H1 (cell line): ENCODE data around the gene DDX53. TPM values are rescaled to one million over a fixed set of nuclear protein-coding genes. Genes with fewer than 3 reads are reported as not detected.

Source experiments
- CTCF ChIA-PET: fragments of 300-600 bp; sonication (Branson Sonifier 250); formaldehyde crosslinking; loops from one replicate; lab custom pipeline; 2021; ENCODE audit not compliant: partially characterized antibody; lab: Charles Lee
- POLR2A ChIA-PET: fragments of 300-600 bp; sonication (Branson Sonifier 250); formaldehyde crosslinking; loops from one replicate; lab custom pipeline; 2021; ENCODE audit warnings: inconsistent platforms; ENCODE audit not compliant: partially characterized antibody; lab: Charles Lee
- DNase-seq, 2 experiments: peaks; one replicate each; pipeline versions ENCODE4 v3.0.0 to v3.0.0-alpha.2; 2010 to 2022; ENCODE audit warnings: low spot score in 2 of 2, low read depth in 1 of 2, mixed read lengths in 1 of 2
- FAIRE-seq: peaks from 2 replicates; lab custom pipeline; 2011; peaks lifted over from hg19 to GRCh38; lab: Jason Lieb, UNC
- H2AFZ ChIP-seq: 2 replicates; pipeline ENCODE4 v1.8.1; 2012; ENCODE audit warnings: low read length, inconsistent platforms
- H2AK5ac ChIP-seq: 2 replicates; pipeline ENCODE4 v1.6.1; 2013; ENCODE audit warnings: low read depth, low read length
- H2BK120ac ChIP-seq: replicated peaks from 2 replicates; pipeline ENCODE3; 2013; ENCODE audit warnings: low read depth, low read length, inconsistent platforms
- H2BK12ac ChIP-seq: 2 replicates; pipeline ENCODE4 v1.6.1; 2013; ENCODE audit warnings: low read depth, low read length
- H2BK15ac ChIP-seq: 2 replicates; pipeline ENCODE4 v1.6.1; 2013; ENCODE audit warnings: low read length
- H2BK20ac ChIP-seq: 2 replicates; pipeline ENCODE4 v1.6.1; 2013; ENCODE audit warnings: low read length
- H2BK5ac ChIP-seq: 2 replicates; pipeline ENCODE4 v1.6.1; 2013; ENCODE audit warnings: low read depth, low read length
- H3K14ac ChIP-seq: 2 replicates; pipeline ENCODE4 v1.6.1; 2013; ENCODE audit warnings: inconsistent platforms; ENCODE audit not compliant: insufficient read length
- H3K18ac ChIP-seq: 2 replicates; pipeline ENCODE4 v1.6.1; 2013; ENCODE audit warnings: low read length; ENCODE audit errors: extremely low read depth
- H3K23ac ChIP-seq: 2 replicates; pipeline ENCODE4 v1.6.1; 2013; ENCODE audit warnings: inconsistent platforms; ENCODE audit not compliant: insufficient read length
- H3K23me2 ChIP-seq: 2 replicates; pipeline ENCODE4 v1.6.1; 2013; ENCODE audit warnings: low read depth, low read length
- H3K27ac ChIP-seq: 2 replicates; pipeline ENCODE4 v1.6.1; 2011; ENCODE audit warnings: low read depth, low read length, inconsistent platforms
- H3K27me3 ChIP-seq, 4 experiments: replicated peaks in 1 of 4; 1 replicate in 1 of 4; 2 replicates in 3 of 4; pipeline versions ENCODE4 v1.6.1 to v1.8.1; 2011 to 2013; ENCODE audit warnings: low read length in 3 of 4, mild to moderate bottlenecking in 3 of 4, inconsistent platforms in 2 of 4, mixed read lengths in 2 of 4, moderate library complexity in 1 of 4; ENCODE audit not compliant: control insufficient read depth in 3 of 4, insufficient read depth in 3 of 4; ENCODE audit errors: extremely low read depth in 1 of 4
- H3K36me3 ChIP-seq, 4 experiments: 2 replicates each; pipeline versions ENCODE4 v1.6.1 to v1.8.1; 2011 to 2013; ENCODE audit warnings: mild to moderate bottlenecking in 4 of 4, low read length in 3 of 4, moderate library complexity in 2 of 4, control low read depth in 1 of 4, inconsistent platforms in 1 of 4; ENCODE audit not compliant: insufficient read depth in 4 of 4, control insufficient read depth in 2 of 4
- H3K4ac ChIP-seq: replicated peaks from 2 replicates; pipeline ENCODE3; 2013; ENCODE audit warnings: low read length, low read depth, mixed read lengths, inconsistent platforms; ENCODE audit not compliant: insufficient read length
- H3K4me1 ChIP-seq, 4 experiments: replicated peaks in 1 of 4; 1 replicate in 1 of 4; 2 replicates in 3 of 4; pipeline versions ENCODE4 v1.6.1 to v1.8.1; 2011 to 2013; ENCODE audit warnings: low read length in 3 of 4, inconsistent platforms in 2 of 4, mixed read lengths in 1 of 4; ENCODE audit not compliant: insufficient read depth in 4 of 4, control insufficient read depth in 3 of 4
- H3K4me2 ChIP-seq, 2 experiments: 2 replicates each; pipeline versions ENCODE4 v1.6.1 to v1.8.1; 2011 to 2013; ENCODE audit warnings: low read depth in 2 of 2, low read length in 2 of 2, control low read depth in 1 of 2, inconsistent platforms in 1 of 2, mild to moderate bottlenecking in 1 of 2; ENCODE audit not compliant: insufficient read depth in 1 of 2
- H3K4me3 ChIP-seq, 4 experiments: fragments of 200-600, 300-600 bp in 1 of 4; sonication (generic), shearing (Covaris generic), sonication (Bioruptor Twin) in 1 of 4; 2 replicates each; pipeline versions ENCODE4 v1.5.1 to v1.8.1; 2011 to 2016; ENCODE audit warnings: low read length in 4 of 4, low read depth in 3 of 4, control low read depth in 2 of 4, inconsistent platforms in 2 of 4, mild to moderate bottlenecking in 2 of 4, mixed read lengths in 1 of 4, moderate library complexity in 1 of 4; ENCODE audit not compliant: insufficient read depth in 2 of 4; ENCODE audit errors: extremely low read depth in 1 of 4
- H3K56ac ChIP-seq: replicated peaks from 2 replicates; pipeline ENCODE3; 2013; ENCODE audit warnings: low read depth, mild to moderate bottlenecking, mixed read lengths, low read length, inconsistent platforms; ENCODE audit not compliant: insufficient read length
- H3K79me1 ChIP-seq: 2 replicates; pipeline ENCODE4 v1.6.1; 2013; ENCODE audit warnings: low read depth, low read length, control low read depth
- H3K79me2 ChIP-seq, 2 experiments: 2 replicates each; pipeline versions ENCODE4 v1.6.1 to v1.8.1; 2012 to 2013; ENCODE audit warnings: low read length in 2 of 2, mild to moderate bottlenecking in 2 of 2, inconsistent platforms in 1 of 2; ENCODE audit not compliant: insufficient read depth in 2 of 2, control insufficient read depth in 1 of 2
- H3K9ac ChIP-seq, 4 experiments: replicated peaks in 1 of 4; 1 replicate in 1 of 4; 2 replicates in 3 of 4; pipeline versions ENCODE4 v1.6.1 to v1.8.1; 2011 to 2013; ENCODE audit warnings: low read depth in 3 of 4, low read length in 3 of 4, control low read depth in 2 of 4, mild to moderate bottlenecking in 2 of 4, moderate library complexity in 2 of 4, inconsistent platforms in 1 of 4; ENCODE audit errors: extremely low read depth in 1 of 4
- H3K9me3 ChIP-seq, 2 experiments: 2 replicates each; pipeline versions ENCODE4 v1.6.1 to v1.8.1; 2012 to 2013; ENCODE audit warnings: mild to moderate bottlenecking in 2 of 2, moderate library complexity in 2 of 2, control low read depth in 1 of 2, inconsistent platforms in 1 of 2, low read depth in 1 of 2, low read length in 1 of 2, mixed read lengths in 1 of 2; ENCODE audit not compliant: insufficient read depth in 2 of 2
- H4K20me1 ChIP-seq, 2 experiments: replicated peaks in 1 of 2; 2 replicates each; pipeline versions ENCODE3 to v1.8.1; 2011 to 2013; ENCODE audit warnings: inconsistent platforms in 2 of 2, low read length in 2 of 2, mild to moderate bottlenecking in 1 of 2; ENCODE audit not compliant: insufficient read depth in 2 of 2, control insufficient read depth in 1 of 2
- H4K5ac ChIP-seq: 2 replicates; pipeline ENCODE4 v1.6.1; 2013; ENCODE audit warnings: low read length, low read depth, mixed read lengths, inconsistent platforms; ENCODE audit not compliant: insufficient read length
- H4K8ac ChIP-seq: 2 replicates; pipeline ENCODE4 v1.8.0; 2013; ENCODE audit warnings: mild to moderate bottlenecking, moderate library complexity, low read length, inconsistent platforms; ENCODE audit not compliant: insufficient read depth; ENCODE audit errors: extremely low read depth
- H4K91ac ChIP-seq: replicated peaks from 2 replicates; pipeline ENCODE3; 2013; ENCODE audit warnings: low read length, mixed read lengths, inconsistent platforms; ENCODE audit not compliant: insufficient read length
- BRCA1 ChIP-seq: IDR thresholded peaks from 2 replicates; pipeline ENCODE4 v1.6.1; 2012; ENCODE audit warnings: low read depth, low read length, improper control_type of control experiment
- JUND ChIP-seq: IDR thresholded peaks from 2 replicates; pipeline ENCODE4 v1.6.1; 2011; ENCODE audit warnings: mild to moderate bottlenecking, improper control_type of control experiment, low read length
- MAFK ChIP-seq: IDR thresholded peaks from 2 replicates; pipeline ENCODE4 v1.6.1; 2012; ENCODE audit warnings: low read depth, mild to moderate bottlenecking, improper control_type of control experiment, low read length
- PHF8 ChIP-seq: fragments of 200-600 bp; sonication (generic); conservative IDR thresholded peaks from 2 replicates; pipeline ENCODE4 v1.7.1; 2012; ENCODE audit warnings: low read depth, mild to moderate bottlenecking, inconsistent platforms, low read length, moderate library complexity
- RXRA ChIP-seq: IDR thresholded peaks from 2 replicates; pipeline ENCODE4 v1.6.1; 2011; ENCODE audit warnings: low read depth, mild to moderate bottlenecking, low read length, moderate library complexity; ENCODE audit not compliant: insufficient read depth
- TAF1 ChIP-seq: IDR thresholded peaks from 2 replicates; pipeline ENCODE4 v1.6.1; 2011; ENCODE audit warnings: mild to moderate bottlenecking, low read depth, low read length
- WGBS, 2 experiments: shearing (Covaris generic) in 1 of 2; methylation state at CpG; one replicate each; pipeline versions ENCODE4 v1.1.6 to v1.1.7; 2013 to 2015; ENCODE audit warnings: low lambda C conversion rate in 2 of 2, mixed read lengths in 2 of 2, inconsistent platforms in 1 of 2, low coverage in 1 of 2, missing lambda C conversion rate in 1 of 2; ENCODE audit not compliant: insufficient replicate concordance in 2 of 2, insufficient coverage in 1 of 2, insufficient read length in 1 of 2; ENCODE audit errors: extremely low coverage in 1 of 2, missing lambda C conversion rate in 1 of 2; 5-methylcytosine and 5-hydroxymethylcytosine counted together
- polyA plus RNA-seq, 7 experiments: library from polyadenylated mRNA; depleted of rRNA in 3 of 7; stranded (reverse) in 5 of 7; unstranded in 2 of 7; fragments of >200 nt in 5 of 7; fragments of 200-250 nt in 2 of 7; gene quantifications; 1 replicate in 5 of 7; 2 replicates in 1 of 7; 4 replicates in 1 of 7; pipeline versions ENCODE4 v1.2.1 to v1.2.3, GENCODE V29; 2011 to 2013; ENCODE audit warnings: missing spikeins in 2 of 7, mixed read lengths in 2 of 7
- total RNA-seq: library from RNA; stranded (reverse); fragmentation: NEBNext Ultra II Directional; extraction: Animal tissue kit (Norgen Biotek cat#: 25700); gene quantifications from 2 replicates; pipeline ENCODE4 v1.2.1, GENCODE V29; 2021

The DDX53 gene
- total and polyA plus RNA-seq, 2 of the 8 experiments (the other 6 are each of a cell fraction or from before 2014, with no cell fraction given): not detected

GRCh38 chrX:22952010-22952409 lies 47.8 kb upstream of the DDX53 start:
- Histone ChIP-seq H3K23ac (no peak overlapping the region), H3K4me3 (no peak overlapping the region), H4K20me1 (no peaks in the 10 kb centered on the region), H4K5ac (no peak overlapping the region), H3K9me3 (no peaks in the 10 kb centered on the region), H3K79me2 (no peaks in the 10 kb centered on the region), H2BK20ac (no peak overlapping the region), H3K9ac (no peak overlapping the region), H3K27ac (no peak overlapping the region), H3K18ac (no peak overlapping the region), H3K23me2 (no peaks in the 10 kb centered on the region), H2BK15ac (no peak overlapping the region), H2BK120ac (no peak overlapping the region), H3K4ac (no peak overlapping the region), H2AK5ac (no peak overlapping the region), H3K4me1 (no peaks in the 10 kb centered on the region), H4K8ac (no peak overlapping the region), H2BK5ac (no peak overlapping the region), H2BK12ac (no peak overlapping the region), H3K4me2 (no peak overlapping the region), H3K56ac (no peak overlapping the region), H3K27me3 (no peaks in the 10 kb centered on the region), H2AFZ (no peak overlapping the region), H3K14ac (no peak overlapping the region), H3K79me1 (no peaks in the 10 kb centered on the region), H4K91ac (no peak overlapping the region), H3K36me3 (no peaks in the 10 kb centered on the region)
- TF ChIP-seq PHF8: no peak
- TF ChIP-seq MAFK: no peak
- TF ChIP-seq RXRA: no peak
- TF ChIP-seq TAF1: no peak
- TF ChIP-seq BRCA1: no peak
- peak; percentile 74; the same call in 1 of the 2 replicates for TF ChIP-seq JUND
- DNase-seq (no peak), FAIRE-seq (no peak)
- 71% methylated on average over 6 of the region's 6 CpGs; no CpG with 5 or more reads in 1 of the 2 experiments for WGBS, 2 experiments
- CTCF ChIA-PET: no interaction called here
- POLR2A ChIA-PET: no interaction called here
